GM12878 (cell line): ENCODE results near the gene INVS. TPM values are rescaled to one million over a fixed set of nuclear protein-coding genes. Genes with fewer than 3 reads are reported as not detected.

Source experiments
- ATF2 ChIP-seq: IDR thresholded peaks from 2 replicates; pipeline ENCODE4 v1.6.1; 2012; ENCODE audit warnings: low read length, inconsistent platforms
- BRCA1 ChIP-seq: IDR thresholded peaks from 2 replicates; pipeline ENCODE4 v1.6.1; 2011; ENCODE audit warnings: low read depth, low read length, improper control_type of control experiment
- CHD2 ChIP-seq: IDR thresholded peaks from 2 replicates; pipeline ENCODE4 v1.6.1; 2011; ENCODE audit warnings: low read depth, low read length, improper control_type of control experiment, borderline replicate concordance
- CHD4 ChIP-seq: fragments of 200-600 bp; sonication (generic); IDR thresholded peaks from 2 replicates; pipeline ENCODE4 v1.6.1; 2016; ENCODE audit warnings: mild to moderate bottlenecking
- DPF2 ChIP-seq: fragments of 450-650 bp; IDR thresholded peaks from 2 replicates; pipeline ENCODE4 v1.6.1; 2017; ENCODE audit warnings: mild to moderate bottlenecking
- GATAD2B ChIP-seq: fragments of 450-650 bp; conservative IDR thresholded peaks from 2 replicates; pipeline ENCODE4 v1.6.1; 2017; ENCODE audit warnings: low read depth, mild to moderate bottlenecking, moderate library complexity
- KDM1A ChIP-seq: fragments of 200-600 bp; sonication (generic); IDR thresholded peaks from 2 replicates; pipeline ENCODE4 v1.6.1; 2016; ENCODE audit warnings: borderline replicate concordance
- LARP7 ChIP-seq: fragments of 450-650 bp; IDR thresholded peaks from 2 replicates; pipeline ENCODE4 v1.6.1; 2017; ENCODE audit warnings: mild to moderate bottlenecking
- MAX ChIP-seq: IDR thresholded peaks from 2 replicates; pipeline ENCODE4 v1.6.1; 2012; ENCODE audit warnings: low read depth, low read length, improper control_type of control experiment
- PAX5 ChIP-seq: IDR thresholded peaks from 2 replicates; pipeline ENCODE4 v1.6.1; 2011; ENCODE audit warnings: low read depth, low read length, borderline replicate concordance
- POLR2A ChIP-seq: IDR thresholded peaks from 2 replicates; pipeline ENCODE4 v1.6.1; 2011; ENCODE audit warnings: low read depth, mild to moderate bottlenecking, low read length
- RBBP5 ChIP-seq: fragments of 200-600 bp; sonication (generic); conservative IDR thresholded peaks from 2 replicates; pipeline ENCODE4 v1.6.1; 2016
- ZNF207 ChIP-seq: fragments of 450-650 bp; IDR thresholded peaks from 2 replicates; pipeline ENCODE4 v1.6.1; 2014; ENCODE audit warnings: antibody characterized with exemption, mild to moderate bottlenecking, borderline replicate concordance
- ZNF384 ChIP-seq: IDR thresholded peaks from 2 replicates; pipeline ENCODE4 v1.6.1; 2012; ENCODE audit warnings: low read depth, mild to moderate bottlenecking, low read length, improper control_type of control experiment, borderline replicate concordance
- polyA plus RNA-seq, 11 experiments: library from polyadenylated mRNA; depleted of rRNA in 4 of 11; unstranded in 6 of 11; stranded (reverse) in 5 of 11; fragments of >200 nt; fragmentation: Nextera tagmentation in 4 of 11; fragmentation: Illumina TruSeq in 1 of 11; extraction: Ambion mirVana in 4 of 11; extraction: Trizol in 1 of 11; gene quantifications; 1 replicate in 1 of 11; 2 replicates in 10 of 11; pipeline versions ENCODE4 v1.2.1 to v1.2.3, GENCODE V29; 2011 to 2016; ENCODE audit warnings: inconsistent platforms in 2 of 11, missing spikeins in 2 of 11, low read depth in 1 of 11
- total RNA-seq, 4 experiments: library from RNA; depleted of rRNA in 3 of 4; stranded (reverse); fragments of >200 nt in 3 of 4; fragmentation: Illumina TruSeq in 1 of 4; extraction: Trizol in 1 of 4; gene quantifications; 2 replicates each; pipeline versions ENCODE4 v1.2.1 to v1.2.3, GENCODE V29; 2013 to 2021

The INVS gene
- total and polyA plus RNA-seq, 10 of the 15 experiments (the other 5 are each of a cell fraction or from before 2014, with no cell fraction given), result 0.93 to 20.8 (median 13.2) TPM

- TF ChIP-seq CHD4, result 0 out of 2 replicates have a peak, but pooled peaks have one; percentile 35
- no peak for TF ChIP-seq CHD2
- no peak for TF ChIP-seq ZNF207
- TF ChIP-seq DPF2, result 0 out of 2 replicates have a peak, but pooled peaks have one; percentile 11
- TF ChIP-seq ATF2, result peak; percentile 56; the same call in 1 of the 2 replicates
- TF ChIP-seq GATAD2B, result no peak
- no peak for TF ChIP-seq MAX
- TF ChIP-seq LARP7, result no peak
- TF ChIP-seq ZNF384, result 0 out of 2 replicates have a peak, but pooled peaks have one; percentile 20
- TF ChIP-seq KDM1A, result no peak
- no peak for TF ChIP-seq BRCA1
- TF ChIP-seq RBBP5, result 0 out of 2 replicates have a peak, but pooled peaks have one; percentile 8
- TF ChIP-seq PAX5, result peak; percentile 62; the same call in 1 of the 2 replicates
- TF ChIP-seq POLR2A, result no peak
These were observed 15.5 kb upstream of the INVS start (continued) for GRCh38 chr9:100083448-100084127.
